MM.1S (cell line): ENCODE results near the gene CAND2.

Experiments
- DNase-seq: peaks from one replicate; pipeline ENCODE4 v3.0.0-alpha.2; 2015
- H2AFZ ChIP-seq: fragments of 300-600 bp; sonication (generic); 2 replicates; pipeline ENCODE4 v1.6.0; 2016; ENCODE audit warnings: antibody characterized with exemption, low read length
- H3F3A ChIP-seq: fragments of 300-600 bp; sonication (generic); 2 replicates; pipeline ENCODE4 v1.6.1; 2016; ENCODE audit warnings: mild to moderate bottlenecking, antibody characterized with exemption, low read length, moderate library complexity, mixed read lengths; ENCODE audit not compliant: insufficient read depth
- H3K27ac ChIP-seq: fragments of 300-600 bp; sonication (generic); 2 replicates; pipeline ENCODE4 v1.5.1; 2016; ENCODE audit warnings: mild to moderate bottlenecking, low read length
- H3K27me3 ChIP-seq: fragments of 300-600 bp; sonication (generic); replicated peaks from 2 replicates; pipeline ENCODE4 v1.6.0; 2016; ENCODE audit warnings: low read length; ENCODE audit not compliant: insufficient read depth
- H3K36me3 ChIP-seq: fragments of 300-600 bp; sonication (generic); replicated peaks from 2 replicates; pipeline ENCODE4 v1.6.1; 2016; ENCODE audit warnings: mild to moderate bottlenecking, low read length, mixed read lengths; ENCODE audit not compliant: insufficient read depth
- H3K4me1 ChIP-seq: fragments of 300-600 bp; sonication (generic); 2 replicates; pipeline ENCODE4 v1.6.1; 2016; ENCODE audit warnings: low read length, mixed read lengths
- H3K4me2 ChIP-seq: fragments of 300-600 bp; sonication (generic); 2 replicates; pipeline ENCODE4 v1.6.0; 2016; ENCODE audit warnings: low read depth, low read length
- H3K4me3 ChIP-seq: fragments of 300-600 bp; sonication (generic); 2 replicates; pipeline ENCODE4 v1.5.1; 2016; ENCODE audit warnings: low read length, mixed read lengths
- H3K79me2 ChIP-seq: fragments of 300-600 bp; sonication (generic); 2 replicates; pipeline ENCODE4 v1.6.1; 2016; ENCODE audit warnings: mixed run types, low read length, mixed read lengths
- H3K9ac ChIP-seq: fragments of 300-600 bp; sonication (generic); 2 replicates; pipeline ENCODE4 v1.6.1; 2016; ENCODE audit warnings: low read length, mixed read lengths
- H3K9me2 ChIP-seq: fragments of 300-600 bp; sonication (generic); replicated peaks from 2 replicates; pipeline ENCODE4 v1.6.1; 2016; ENCODE audit warnings: mild to moderate bottlenecking, low read length, mixed read lengths; ENCODE audit not compliant: insufficient read depth
- H3K9me3 ChIP-seq: fragments of 300-600 bp; sonication (generic); replicated peaks from 2 replicates; pipeline ENCODE4 v1.6.1; 2016; ENCODE audit warnings: mild to moderate bottlenecking, low read length, mixed read lengths; ENCODE audit not compliant: insufficient read depth
- H4K20me1 ChIP-seq: fragments of 300-600 bp; sonication (generic); 2 replicates; pipeline ENCODE4 v1.6.1; 2016; ENCODE audit warnings: mild to moderate bottlenecking, low read length, moderate library complexity, mixed read lengths; ENCODE audit not compliant: insufficient read depth
- CTCF ChIP-seq: fragments of 300-600 bp; sonication (generic); IDR thresholded peaks from 2 replicates; pipeline ENCODE4 v1.5.1; 2016; ENCODE audit warnings: antibody characterized with exemption, low read length, mixed read lengths
- EZH2 ChIP-seq: fragments of 300-600 bp; sonication (generic); optimal IDR thresholded peaks from 2 replicates; pipeline ENCODE3; 2017; ENCODE audit warnings: low read depth, mild to moderate bottlenecking, antibody characterized with exemption, low read length, mixed read lengths
- EZH2phosphoT487 ChIP-seq: fragments of 300-600 bp; sonication (generic); IDR thresholded peaks from 2 replicates; pipeline ENCODE4 v1.6.1; 2018; ENCODE audit warnings: antibody characterized with exemption, low read length

Gene CAND2

GRCh38 chr3:12854565-12854964 lies 58.1 kb downstream of the CAND2 start:
- no peak overlapping the region for H3K27ac ChIP-seq
- no peak for TF ChIP-seq CTCF
- TF ChIP-seq EZH2phosphoT487 = no peak
- TF ChIP-seq EZH2 = no peak
- H4K20me1 ChIP-seq = no peaks in the 10 kb centered on the region; the same call in 1 of the 2 replicates
- no peaks in the 10 kb centered on the region for H3K9me2 ChIP-seq
- no peak for DNase-seq
- H3K4me1 ChIP-seq = no peaks in the 10 kb centered on the region
- no peaks in the 10 kb centered on the region for H3K36me3 ChIP-seq
- no peak overlapping the region for H3K9ac ChIP-seq
- H3K79me2 ChIP-seq = no peaks in the 10 kb centered on the region
- H3K27me3 ChIP-seq = peaks cover 49% of the 10 kb centered on the region
- H2AFZ ChIP-seq = no peak overlapping the region
- no peaks in the 10 kb centered on the region for H3K9me3 ChIP-seq
- H3K4me2 ChIP-seq = no peak overlapping the region
- no peaks in the 10 kb centered on the region for H3F3A ChIP-seq
- H3K4me3 ChIP-seq = no peak overlapping the region

- H3K4me3 ChIP-seq = no peak overlapping the region
- H3K4me2 ChIP-seq = no peak overlapping the region
- H3K9ac ChIP-seq = no peak overlapping the region
- DNase-seq = no peak
- no peaks in the 10 kb centered on the region for H3K9me2 ChIP-seq
- no peaks in the 10 kb centered on the region for H3F3A ChIP-seq
- H3K27ac ChIP-seq = no peak overlapping the region
- H3K4me1 ChIP-seq = no peaks in the 10 kb centered on the region
- H4K20me1 ChIP-seq = no peaks in the 10 kb centered on the region; the same call in 1 of the 2 replicates
- peaks cover 69% of the 10 kb centered on the region for H3K27me3 ChIP-seq
- no peaks in the 10 kb centered on the region for H3K36me3 ChIP-seq
- no peaks in the 10 kb centered on the region for H3K9me3 ChIP-seq
- no peak overlapping the region for H2AFZ ChIP-seq
- no peak for TF ChIP-seq EZH2phosphoT487
- no peak for TF ChIP-seq EZH2
- no peak for TF ChIP-seq CTCF
- no peaks in the 10 kb centered on the region for H3K79me2 ChIP-seq
Measured at GRCh38 chr3:12856626-12857025, 60.1 kb downstream of the CAND2 start.

GRCh38 chr3:12859840-12860239 lies 63.4 kb downstream of the CAND2 start:
- TF ChIP-seq EZH2 (no peak), EZH2phosphoT487 (no peak), CTCF (no peak)
- Histone ChIP-seq H3K79me2 (no peaks in the 10 kb centered on the region), H3K27ac (no peak overlapping the region), H3K9me2 (no peaks in the 10 kb centered on the region), H3K4me1 (no peaks in the 10 kb centered on the region), H3K4me3 (no peak overlapping the region), H3F3A (no peaks in the 10 kb centered on the region), H3K36me3 (no peaks in the 10 kb centered on the region), H3K27me3 (peaks cover 67% of the 10 kb centered on the region), H3K4me2 (no peak overlapping the region), H2AFZ (no peak overlapping the region), H3K9ac (no peak overlapping the region), H3K9me3 (no peaks in the 10 kb centered on the region), H4K20me1 (no peaks in the 10 kb centered on the region; the same call in 1 of the 2 replicates)
- no peak for DNase-seq
